NCI-H1694 treated with DMSO at 0.1 percent for 48 hours (cell line): ENCODE results near the gene SGMS1.

Experiments used
- DNase-seq: peaks from one replicate; lab custom pipeline; 2025; lab: John Stamatoyannopoulos, UW

Gene SGMS1

DNA sequence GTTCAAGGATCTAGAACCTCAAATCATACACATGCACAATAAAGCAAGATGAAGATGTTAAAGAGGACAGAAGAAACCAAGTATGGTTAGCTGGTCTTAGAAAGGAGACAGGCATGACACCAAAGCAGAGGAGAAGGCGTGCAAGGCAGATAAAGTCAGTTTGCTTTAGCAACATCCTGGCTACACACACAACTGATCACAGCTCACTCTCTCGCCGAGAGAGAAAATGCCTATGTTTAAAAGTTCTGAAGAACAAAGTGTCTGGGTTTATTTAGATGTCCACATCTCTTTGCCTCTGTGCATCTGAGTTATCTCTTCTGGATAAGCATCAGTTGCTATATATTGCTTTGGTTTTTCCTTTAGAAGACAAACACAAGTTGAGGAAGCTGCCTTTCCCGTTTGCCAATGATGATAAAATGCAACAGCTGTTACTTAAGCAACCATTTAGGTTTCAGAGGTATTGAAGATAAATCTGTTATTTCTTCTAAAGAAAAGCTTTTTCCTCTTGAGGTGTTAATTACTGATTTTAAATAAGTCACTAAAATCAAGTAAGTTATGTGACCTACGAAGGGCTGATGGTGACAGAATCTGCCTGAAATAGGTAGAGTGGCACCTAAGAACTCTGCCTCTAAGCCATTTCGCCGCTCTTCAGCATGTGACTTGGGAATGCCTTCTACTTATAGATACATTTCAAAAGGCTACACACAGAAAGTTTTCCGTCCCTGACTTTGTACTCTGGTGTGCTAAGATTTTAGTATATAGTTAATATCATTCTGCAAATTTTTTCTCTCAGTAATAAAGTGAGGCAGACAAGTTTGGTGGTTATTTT is 226.2 kb downstream of the SGMS1 start:
- DNase-seq, result no peak

DNA sequence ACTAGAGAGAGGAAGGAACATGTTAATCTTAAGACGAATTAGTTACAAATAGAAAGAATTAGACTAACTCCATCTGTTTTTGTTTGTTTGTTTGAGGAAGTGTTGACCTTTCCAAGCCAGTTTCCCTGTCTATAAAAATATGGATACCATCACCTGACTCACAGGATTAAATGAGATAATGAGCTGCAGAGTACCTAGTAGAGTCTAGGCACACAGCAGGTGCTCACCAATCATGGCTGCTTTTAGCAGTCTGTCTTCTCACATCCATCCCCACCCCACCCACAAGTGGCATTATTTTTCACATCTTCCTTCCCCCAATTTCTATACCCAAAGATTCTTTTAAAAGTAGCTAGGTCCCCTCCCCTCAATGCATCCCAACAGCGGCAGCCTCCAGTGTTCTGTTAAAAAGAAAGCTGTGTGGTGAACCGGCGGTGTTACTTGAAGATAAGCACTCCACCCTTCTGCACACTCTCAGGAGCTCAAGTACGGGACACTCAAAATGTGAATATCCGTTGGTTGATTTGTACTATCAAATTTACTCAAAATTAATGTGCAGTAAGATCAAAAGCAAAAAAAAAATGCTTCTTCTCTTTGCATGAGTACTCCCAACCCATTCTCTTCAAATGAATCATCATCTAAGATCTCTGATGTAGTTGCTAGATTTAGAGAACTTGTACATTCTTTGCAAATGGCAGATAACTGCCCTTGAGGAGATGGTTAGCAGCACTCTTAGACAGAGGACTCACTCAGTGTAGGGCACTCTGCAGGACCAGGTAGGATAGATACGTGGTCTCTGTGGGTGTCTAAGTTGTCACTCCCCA is 227.1 kb downstream of the SGMS1 start:
- no peak for DNase-seq

DNA sequence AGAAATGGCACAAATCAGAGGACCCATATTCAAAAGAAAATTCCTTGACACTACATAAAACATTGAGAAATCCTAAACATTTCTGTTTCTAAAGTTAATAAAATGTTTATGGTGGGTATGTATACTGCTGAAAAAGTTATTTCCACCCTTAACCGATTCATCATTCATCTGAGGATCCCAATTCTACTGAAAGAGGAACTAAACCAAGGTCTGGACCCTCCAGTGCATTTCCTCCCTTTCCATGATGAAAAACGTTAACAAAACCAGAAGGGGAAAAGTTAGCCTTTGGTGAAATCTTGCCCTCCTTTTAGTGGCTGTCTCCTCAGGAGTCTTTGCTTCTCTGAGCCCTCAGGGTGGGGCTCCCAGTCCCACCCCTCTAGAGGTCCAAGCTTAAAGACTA is 227.9 kb downstream of the SGMS1 start:
- no peak for DNase-seq

DNA sequence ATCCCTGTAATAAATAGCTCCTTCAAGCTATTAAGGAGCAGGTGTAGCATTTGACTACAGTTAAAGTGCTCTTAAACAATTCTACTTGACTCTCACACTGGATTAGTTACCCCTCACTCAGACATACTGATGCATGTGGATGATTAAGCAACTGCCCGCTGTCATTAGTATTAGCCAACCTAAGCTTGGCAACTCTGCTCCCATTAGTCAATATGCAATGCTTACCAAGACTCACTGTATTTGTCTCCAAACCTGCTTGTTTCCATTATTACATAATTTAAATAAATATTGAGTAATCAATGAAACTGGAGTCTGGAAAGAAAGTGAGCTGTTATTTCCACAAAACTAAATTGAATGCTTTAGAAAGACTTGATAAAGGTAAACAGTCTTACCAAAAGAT is 228.5 kb downstream of the SGMS1 start:
- no peak for DNase-seq

DNA sequence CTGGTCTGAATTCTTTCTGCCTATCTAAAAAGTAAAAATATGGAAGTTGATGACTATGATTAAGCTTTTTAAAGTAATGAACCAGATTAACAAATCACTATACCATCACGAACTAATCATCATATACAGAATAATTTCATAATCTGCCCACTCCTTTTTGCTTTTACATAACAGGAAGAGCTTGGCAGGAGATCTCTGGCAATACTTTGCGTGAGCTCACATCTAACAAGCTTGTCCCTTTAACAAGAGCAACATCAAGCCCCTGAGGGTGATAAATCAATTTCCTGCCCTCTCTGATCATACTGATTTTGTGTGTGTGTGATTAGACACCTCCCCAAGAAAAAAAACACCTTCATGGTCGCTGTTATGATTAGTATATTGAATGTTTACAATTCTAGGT is 228.9 kb downstream of the SGMS1 start:
- DNase-seq, result no peak

DNA sequence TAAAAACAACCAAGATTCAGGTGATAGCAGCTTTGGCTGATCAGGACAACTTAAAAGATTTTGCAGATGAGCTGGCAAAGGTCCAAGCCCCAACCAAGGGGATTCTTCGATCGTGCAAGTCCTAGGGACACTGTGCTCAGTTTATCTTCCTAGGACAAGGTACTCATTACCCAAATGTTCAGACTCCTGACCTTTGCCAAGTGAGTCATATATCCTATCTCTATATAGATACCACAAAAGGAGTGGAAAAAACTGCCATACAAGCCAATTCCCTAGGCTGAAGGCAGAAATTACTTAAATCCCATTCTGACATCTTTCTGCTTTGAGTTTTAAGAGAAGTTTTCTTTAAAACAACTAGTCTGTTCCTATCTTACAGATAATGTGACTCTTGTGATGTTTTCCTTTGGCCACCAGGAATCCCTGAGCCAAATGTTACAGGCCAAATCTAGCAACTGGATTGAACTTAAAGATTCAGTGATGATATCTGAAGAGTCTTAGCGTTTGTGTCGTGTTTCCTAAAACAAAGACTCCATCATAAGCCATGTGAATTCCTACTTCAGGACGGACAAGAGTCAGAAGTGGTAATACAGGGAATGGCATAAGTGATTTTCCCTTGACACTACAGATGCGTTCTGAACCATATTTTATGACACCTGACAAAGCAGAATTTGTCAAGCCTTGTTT is 229.8 kb downstream of the SGMS1 start:
- DNase-seq, result no peak

DNA sequence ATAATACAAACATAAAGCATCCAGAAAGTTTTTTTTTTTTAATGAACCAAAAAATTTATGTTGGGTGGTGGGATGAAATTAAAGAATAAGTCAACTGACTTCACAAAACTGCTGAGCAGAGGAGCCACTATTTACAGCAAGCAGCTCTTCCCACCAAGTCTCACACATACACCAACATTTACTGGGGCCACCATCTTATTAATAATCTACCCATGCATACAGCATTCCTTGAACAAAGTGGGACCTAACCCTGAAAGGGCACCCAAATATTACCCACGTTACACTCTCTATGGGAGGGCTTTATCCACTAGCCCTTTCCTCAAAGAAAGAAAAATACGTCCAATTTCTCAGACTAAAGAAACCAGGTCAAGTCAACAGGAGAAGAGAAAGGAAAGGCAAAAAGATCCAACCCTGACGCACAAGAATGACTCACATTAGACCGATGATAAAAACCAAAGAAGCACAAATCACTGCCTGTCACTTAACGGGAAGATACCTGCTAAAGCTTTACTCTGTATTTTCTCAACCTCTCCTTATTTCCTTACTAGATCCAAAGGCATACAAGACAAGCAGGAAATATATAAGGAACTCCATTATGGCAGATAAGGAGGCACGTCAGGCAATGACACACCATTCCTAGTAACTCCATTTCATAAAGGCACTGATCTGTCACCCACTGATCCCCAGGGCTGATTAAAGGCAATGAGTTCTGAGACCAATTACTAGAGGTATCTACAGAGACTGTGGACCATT is 230.6 kb downstream of the SGMS1 start:
- DNase-seq, result no peak

DNA sequence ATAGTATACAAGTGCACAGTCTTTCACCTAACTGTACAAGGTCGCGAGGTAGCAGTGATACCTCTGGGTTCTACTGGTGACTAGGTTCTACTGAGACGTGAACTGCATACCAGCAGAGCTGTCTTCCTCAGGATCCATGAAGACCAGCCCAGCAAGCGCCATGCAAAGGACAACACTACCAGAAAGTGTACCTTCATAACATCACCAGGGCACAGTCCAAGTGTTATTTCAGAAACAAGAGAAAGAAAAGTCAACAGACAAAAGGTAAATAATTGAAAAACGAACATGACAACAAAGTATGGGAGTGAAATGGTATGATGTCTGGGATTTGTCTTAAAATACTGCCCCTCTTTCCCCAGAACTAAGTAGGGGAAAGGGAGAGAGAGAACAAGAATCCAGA is 231.3 kb downstream of the SGMS1 start:
- no peak for DNase-seq

DNA sequence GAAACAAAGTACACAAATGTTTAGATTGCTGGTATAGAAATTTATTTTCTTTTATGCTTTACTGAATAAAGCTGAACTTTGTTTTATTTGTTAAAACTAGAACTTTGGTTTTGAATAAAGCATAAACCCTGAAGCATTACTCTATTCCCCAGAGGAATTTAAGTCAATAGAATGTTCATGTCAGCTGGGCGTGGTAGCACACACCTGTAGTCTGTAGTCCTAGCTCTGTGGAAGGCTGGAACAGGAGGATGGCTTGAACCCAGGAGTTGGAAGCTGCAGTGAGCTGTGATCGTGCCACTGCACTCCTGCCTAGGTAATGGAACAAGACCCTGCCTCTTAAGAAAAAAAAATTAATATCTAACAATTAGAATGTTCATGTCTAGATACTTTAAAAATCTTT is 233.5 kb downstream of the SGMS1 start:
- DNase-seq, result no peak

DNA sequence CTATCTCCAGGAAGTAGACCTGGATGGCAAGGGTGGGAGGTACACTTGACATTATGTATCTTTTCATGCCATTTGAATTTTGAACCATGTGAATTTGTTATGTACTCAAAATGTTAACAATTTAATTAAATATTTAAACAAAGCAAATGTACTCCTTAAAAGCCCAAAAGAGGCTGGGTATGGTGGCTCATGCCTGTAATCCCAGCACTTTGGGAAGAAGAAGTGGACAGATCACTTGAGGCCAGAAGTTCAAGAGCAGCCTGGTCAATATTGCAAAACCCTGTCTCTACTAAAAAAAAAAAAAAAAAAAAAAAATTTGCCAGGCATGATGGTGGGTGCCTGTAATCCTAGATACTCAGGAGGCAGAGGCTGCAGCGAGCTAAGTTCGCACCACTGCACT is 235.6 kb downstream of the SGMS1 start:
- DNase-seq, result no peak

DNA sequence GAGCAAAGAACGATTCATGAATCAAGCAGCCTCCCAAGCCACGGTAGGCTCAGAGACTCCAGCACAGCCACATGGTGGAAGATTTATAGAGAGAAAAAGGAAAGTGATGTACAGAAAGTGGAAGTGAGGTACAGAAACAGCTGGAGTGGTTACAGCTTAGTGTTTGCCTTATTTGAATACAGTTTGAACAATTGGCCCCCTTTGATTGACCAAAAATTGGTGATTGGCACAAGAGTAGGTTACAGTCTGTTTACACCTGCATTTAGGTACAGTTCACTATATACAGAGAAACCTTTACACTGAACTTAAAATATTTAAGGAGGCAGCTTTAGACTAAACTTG is 236.1 kb downstream of the SGMS1 start:
- DNase-seq, result no peak

DNA sequence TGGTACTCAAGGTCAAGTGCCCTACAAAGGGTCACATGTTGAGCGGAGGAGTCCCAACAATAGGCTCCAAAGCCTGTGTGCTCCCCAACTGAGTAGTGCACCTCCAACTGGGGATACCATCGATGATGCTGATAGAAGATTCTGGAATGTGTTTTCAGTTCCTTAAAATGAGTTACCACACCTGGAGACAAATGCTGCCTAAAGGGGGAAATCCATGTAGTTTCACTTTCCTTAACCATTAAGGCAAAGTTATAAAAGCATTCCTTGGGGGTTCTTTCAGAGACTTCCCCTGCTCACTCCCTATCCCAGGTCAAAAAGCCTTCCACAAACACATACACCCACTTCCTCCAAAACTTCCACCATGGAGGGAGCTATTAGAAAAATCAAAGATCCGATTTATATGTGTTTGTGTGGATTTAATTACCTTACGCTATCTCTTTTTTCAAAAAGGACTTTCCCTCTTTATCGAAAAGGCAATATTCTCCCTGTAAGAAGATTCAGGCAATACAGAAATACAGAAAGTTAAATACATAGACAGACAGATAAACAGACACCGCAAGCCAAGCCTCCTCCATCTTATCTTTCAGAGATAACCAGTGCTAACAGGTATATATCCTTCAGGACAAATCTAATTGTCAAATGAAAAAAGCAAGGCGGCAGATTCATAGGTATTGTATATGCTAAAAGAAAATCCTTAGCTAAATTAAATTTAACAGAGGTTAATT is 236.6 kb downstream of the SGMS1 start:
- DNase-seq, result no peak

DNA sequence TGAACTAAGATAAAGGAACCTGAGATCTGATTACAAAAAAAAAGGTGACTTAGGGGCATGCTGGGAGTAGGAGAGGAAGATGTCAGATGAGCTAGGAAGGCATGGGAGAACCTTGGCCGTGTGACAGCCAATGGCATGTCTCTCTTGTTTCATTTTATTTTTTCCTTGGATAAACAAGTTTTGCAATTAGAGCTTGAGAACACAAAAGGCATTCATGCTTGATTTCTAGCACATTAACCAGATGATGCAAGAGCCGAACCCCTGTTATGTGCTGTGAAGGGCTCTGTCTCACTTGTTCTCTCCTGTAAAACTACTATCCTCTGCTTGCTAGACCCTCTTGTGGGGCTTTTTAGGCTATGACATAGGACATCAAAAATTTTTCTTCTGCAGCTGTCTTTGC is 238.1 kb downstream of the SGMS1 start:
- DNase-seq, result no peak

DNA sequence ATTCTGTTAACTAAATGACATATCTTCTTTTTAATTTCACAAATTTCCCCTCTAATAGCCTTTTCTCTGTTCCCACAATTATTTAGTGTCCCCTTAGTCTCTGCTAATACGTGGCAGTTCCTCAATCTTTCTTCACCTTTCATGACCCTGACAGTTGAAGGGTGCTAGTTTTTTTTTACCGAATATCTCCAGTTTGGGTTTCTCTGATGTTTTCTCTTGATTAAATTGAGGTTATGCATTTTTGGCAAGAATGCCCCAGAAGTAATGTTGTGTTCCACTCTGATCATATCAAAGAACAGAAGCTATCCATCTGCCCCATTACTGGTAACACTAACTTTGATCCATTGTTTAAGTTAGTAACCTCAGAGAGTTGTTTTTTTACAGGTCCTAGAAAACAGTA is 238.9 kb downstream of the SGMS1 start:
- no peak for DNase-seq

DNA sequence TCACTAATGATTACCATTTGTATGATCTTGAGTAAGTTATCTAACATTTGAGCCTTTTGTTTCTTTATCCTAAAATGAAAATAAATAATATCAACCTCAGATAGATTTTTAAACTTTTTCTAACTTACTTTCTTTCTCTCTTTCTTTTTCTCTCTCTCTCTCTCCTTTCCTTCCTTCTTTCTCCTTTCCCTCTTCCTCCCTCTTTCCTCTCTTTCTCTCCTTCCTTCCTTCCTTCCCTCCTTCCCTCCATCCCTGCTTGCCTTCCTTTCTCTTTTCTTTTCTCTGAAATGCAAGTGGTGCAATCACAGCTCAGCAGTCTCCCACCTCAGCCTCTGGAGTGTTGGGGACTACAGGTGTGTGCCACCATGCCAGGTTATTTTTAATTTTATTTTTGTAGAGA is 239.5 kb downstream of the SGMS1 start:
- no peak for DNase-seq

DNA sequence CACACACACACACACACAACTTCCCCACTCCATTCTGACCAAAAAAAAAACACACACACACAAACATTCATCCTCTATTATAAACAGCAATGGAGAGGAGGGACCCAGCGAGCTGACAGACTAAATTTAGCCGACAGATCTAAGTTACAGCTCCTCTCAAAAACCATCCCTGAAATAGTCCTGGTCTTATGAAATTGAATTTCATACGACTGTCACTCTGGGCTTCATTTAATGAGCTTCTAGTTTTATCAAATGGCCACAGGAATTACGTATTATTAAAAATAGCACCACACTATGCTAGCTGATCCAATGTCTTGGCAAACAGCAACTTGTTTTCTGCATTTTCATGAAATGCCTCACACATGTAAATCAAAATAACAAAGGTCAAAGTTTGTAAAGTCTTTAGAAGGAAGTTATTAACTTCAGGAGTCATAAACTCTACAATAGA is 241.2 kb downstream of the SGMS1 start:
- DNase-seq, result no peak

DNA sequence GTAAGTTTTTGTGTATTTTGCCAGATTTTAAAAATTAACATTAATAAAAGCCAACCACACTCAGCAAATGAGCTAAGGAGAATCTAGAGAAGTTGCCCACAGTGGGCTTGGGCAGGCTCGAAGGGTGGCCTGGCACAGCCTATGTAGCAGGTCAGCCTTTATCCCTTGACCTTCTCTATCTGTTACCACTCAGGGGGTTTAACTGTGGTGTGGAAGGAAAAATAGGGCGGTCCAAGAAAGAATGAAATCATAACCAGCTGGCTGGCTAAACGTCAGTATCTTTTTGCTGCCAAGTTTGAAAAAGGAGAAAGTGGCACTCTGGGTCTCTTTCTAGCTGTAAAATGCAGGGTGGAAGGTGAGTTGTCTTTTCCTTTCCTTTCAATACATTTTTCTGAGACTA is 242.1 kb downstream of the SGMS1 start:
- no peak for DNase-seq

DNA sequence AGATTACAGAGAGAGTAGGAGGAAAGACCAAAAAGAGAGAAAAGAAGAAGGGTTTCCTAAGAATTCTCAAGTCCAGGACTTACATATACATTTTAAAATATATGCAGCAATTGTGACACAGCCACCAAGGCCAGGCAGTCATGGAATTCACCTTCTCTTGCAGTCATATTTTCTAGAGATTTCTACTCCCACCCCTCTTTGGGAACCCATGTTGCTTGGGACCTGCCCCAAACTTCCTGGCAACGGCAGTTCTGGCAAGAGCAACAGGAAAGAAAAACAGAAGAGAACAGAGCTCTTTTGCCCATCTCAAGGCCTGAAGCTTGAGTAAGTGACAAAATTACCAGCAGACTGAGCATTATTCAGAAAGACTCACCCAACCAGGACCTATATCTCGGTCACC is 244.1 kb downstream of the SGMS1 start:
- no peak for DNase-seq

DNA sequence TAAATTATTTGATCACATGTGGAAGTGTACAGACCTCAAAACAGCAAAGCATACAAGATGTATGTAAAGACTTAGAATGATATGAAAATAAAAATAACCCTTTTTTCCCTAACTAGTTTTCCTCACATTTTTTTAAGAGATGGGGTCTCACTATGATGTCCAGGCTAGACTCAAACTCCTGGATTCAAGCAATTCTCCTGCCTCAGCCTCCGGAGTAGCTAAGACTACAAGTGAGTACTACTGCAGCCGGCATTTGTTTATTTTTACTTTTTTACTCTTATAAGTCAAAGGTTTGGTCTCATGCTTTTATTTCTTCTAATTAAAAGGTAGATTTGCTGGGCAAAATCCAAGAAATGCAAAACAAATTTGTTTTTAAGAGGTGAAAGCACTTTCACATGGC is 248.0 kb downstream of the SGMS1 start:
- no peak for DNase-seq

DNA sequence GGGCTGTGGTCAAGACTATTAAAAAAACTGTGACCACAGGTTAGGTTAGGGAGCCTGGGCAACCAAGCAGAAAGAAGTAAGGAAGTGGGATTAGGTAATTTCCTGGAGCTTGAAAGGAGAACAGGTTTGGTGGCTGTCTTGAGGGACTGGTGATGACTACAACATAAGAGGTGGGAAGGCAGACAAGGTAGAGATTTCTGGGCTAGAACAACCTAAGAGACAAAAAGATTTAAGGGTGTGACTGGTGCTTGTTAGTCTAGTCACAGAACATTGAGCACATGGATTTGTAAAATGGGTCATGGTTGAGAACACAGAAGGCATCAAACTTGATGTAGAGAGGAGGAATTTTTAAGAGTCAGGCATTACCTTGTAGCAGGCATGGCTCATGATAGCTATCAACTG is 248.7 kb downstream of the SGMS1 start:
- no peak for DNase-seq

DNA sequence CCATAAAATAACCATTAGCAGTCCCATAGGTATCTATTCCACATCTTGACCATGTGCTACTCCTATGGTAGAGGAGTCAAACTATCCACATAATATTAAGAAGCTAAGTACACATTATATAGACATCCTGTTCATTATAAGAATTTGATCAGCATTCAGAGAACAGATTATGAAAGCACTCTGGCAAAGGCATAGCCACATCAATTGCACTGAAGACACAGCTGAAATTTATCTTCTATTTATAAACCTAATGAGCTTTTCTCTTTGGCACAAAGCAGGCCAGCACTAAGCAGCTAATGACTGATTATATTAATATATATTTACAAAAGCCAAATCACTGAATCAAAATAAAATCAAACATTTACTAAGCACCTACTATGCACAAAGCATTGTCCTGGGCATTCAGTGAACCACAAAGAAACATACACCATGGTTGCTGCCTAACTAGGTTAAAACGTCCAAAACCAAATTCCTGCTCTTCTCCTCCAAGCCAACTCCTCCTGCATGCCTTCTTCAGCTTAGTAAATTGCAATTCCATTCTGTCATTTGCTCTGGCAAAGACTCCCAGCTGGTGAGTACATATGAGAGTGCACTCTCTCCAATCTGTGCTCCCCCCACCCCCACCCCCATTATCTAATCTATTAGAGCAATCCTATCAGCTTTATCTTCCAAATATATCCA is 249.8 kb downstream of the SGMS1 start:
- DNase-seq, result no peak
